Sciatic nerve (tissue), 2 donors: ENCODE measurements around the gene LETMD1. TPM values are rescaled to one million over a fixed set of nuclear protein-coding genes. Genes with fewer than 3 reads are reported as not detected.
A peak's percentile ranks its signal among the peaks of the same experiment; 100 is the strongest.
"Not testable (repeated sequence)": the region's sequence is repeated elsewhere in the genome, so short reads cannot be mapped to it uniquely, and the experiment has no call there.

ENCODE experiments used
- ATAC-seq: fragments of 200-7000 bp; cut with Tn5 transposase; one replicate; pipeline ENCODE4 v1.9.1; 2020; ENCODE audit warnings: mild to moderate bottlenecking, moderate library complexity
- DNase-seq: peaks from one replicate; pipeline ENCODE4 v3.0.0-alpha.2; 2020; ENCODE audit warnings: low spot score
- intact Hi-C: fragments of 100-400 bp; cut with DNase I; formaldehyde crosslinking; loops from one replicate; pipeline ENCODE4 v1.14.2; 2022
- total RNA-seq: library from RNA; stranded (reverse); fragmentation: NEBNext Ultra II Directional; extraction: Animal tissue kit (Norgen Biotek cat#: 25700); gene quantifications from one replicate; pipeline ENCODE4 v1.2.1, GENCODE V29; 2021
- donor health status: DM: no; HTN: no; CAD: no.
- donor health status: DM: no; HTN: no; CAD: no.

Gene LETMD1
- total RNA-seq, 1 donor from 2014 or later = 58.5 TPM

- intact Hi-C loops = no loop called here
- ATAC-seq (no peak), DNase-seq (no peak)
Observed at GRCh38 chr12:51067771-51068170, 19.6 kb downstream of the LETMD1 start.

GRCh38 chr12:51070004-51070403 is 21.9 kb downstream of the LETMD1 start:
- ATAC-seq (peak; percentile 95), DNase-seq (no peak)

GRCh38 chr12:51071663-51072062 is 23.5 kb downstream of the LETMD1 start:
- ATAC-seq (no peak), DNase-seq (no peak)
- intact Hi-C loops = no loop called here

More at GRCh38 chr12:51070004-51070403, 21.9 kb downstream of the LETMD1 start:
- intact Hi-C loops = no loop called here

GRCh38 chr12:51075390-51075789 is 27.3 kb downstream of the LETMD1 start:
- ATAC-seq (peak; percentile 36), DNase-seq (no peak)
- intact Hi-C loops = no loop called here

- DNase-seq (no peak), ATAC-seq (no peak)
- intact Hi-C loops = no loop called here
Observed at GRCh38 chr12:51076236-51076930, 28.3 kb downstream of the LETMD1 start.

- DNase-seq = no peak
- intact Hi-C loops = no loop called here
- ATAC-seq = peak; percentile 22
Observed at GRCh38 chr12:51077930-51078329, 29.8 kb downstream of the LETMD1 start.

- DNase-seq, ATAC-seq, intact Hi-C loops: not testable (repeated sequence)
Observed at GRCh38 chr12:51078346-51078745, 30.2 kb downstream of the LETMD1 start.

GRCh38 chr12:51078866-51079265 is 30.7 kb downstream of the LETMD1 start:
- intact Hi-C loops, DNase-seq, ATAC-seq: not testable (repeated sequence)

GRCh38 chr12:51080136-51080535 is 32.0 kb downstream of the LETMD1 start:
- no peak for ATAC-seq
- intact Hi-C loops = no loop called here
- no peak for DNase-seq

GRCh38 chr12:51081421-51081820 is 33.3 kb downstream of the LETMD1 start:
- ATAC-seq = no peak
- DNase-seq = no peak
- intact Hi-C loops = no loop called here

- ATAC-seq (peak; percentile 5), DNase-seq (no peak)
- intact Hi-C loops = no loop called here
Observed at GRCh38 chr12:51082561-51083125, 34.5 kb downstream of the LETMD1 start.

- intact Hi-C loops = no loop called here
- ATAC-seq = peak; percentile 100
- peak; percentile 97 for DNase-seq
Observed at GRCh38 chr12:51083126-51083833, 35.2 kb downstream of the LETMD1 start, which contains the start of gene CSRNP2. TSS of gene CSRNP2 (minus strand) at chr12:51083596. CDS start at chr12:51076561, 7,035 bp downstream.

- DNase-seq = no peak
- intact Hi-C loops = no loop called here
- no peak for ATAC-seq
Observed at GRCh38 chr12:51085757-51086156, 37.6 kb downstream of the LETMD1 start.

GRCh38 chr12:51086933-51087332 is 38.8 kb downstream of the LETMD1 start:
- no peak for DNase-seq
- intact Hi-C loops = no loop called here
- no peak for ATAC-seq

- intact Hi-C loops = no loop called here
- ATAC-seq (no peak), DNase-seq (no peak)
Observed at GRCh38 chr12:51087818-51088217, 39.7 kb downstream of the LETMD1 start.

- intact Hi-C loops = no loop called here
- no peak for DNase-seq
- ATAC-seq = no peak
Observed at GRCh38 chr12:51090705-51091229, 42.6 kb downstream of the LETMD1 start.

GRCh38 chr12:51098611-51099010 is 50.5 kb downstream of the LETMD1 start:
- intact Hi-C loops = no loop called here
- ATAC-seq (no peak), DNase-seq (no peak)

- no peak for DNase-seq
- no peak for ATAC-seq
- intact Hi-C loops = no loop called here
Observed at GRCh38 chr12:51103977-51104376, 55.9 kb downstream of the LETMD1 start.

GRCh38 chr12:51108136-51108535 is 60.0 kb downstream of the LETMD1 start:
- ATAC-seq (no peak), DNase-seq (no peak)
- intact Hi-C loops = no loop called here
